ENCODE results near the gene MCHR2. TPM values are rescaled to one million over a fixed set of nuclear protein-coding genes. Genes with fewer than 3 reads are reported as not detected.
A peak's percentile ranks its signal among the peaks of the same experiment; 100 is the strongest.

The MCHR2 gene
- total RNA-seq, 2 experiments from 2014 or later: not detected

- Mint-ChIP-seq H3K36me3 (ENCODE audit: low read depth) (no peaks in the 10 kb centered on the region), H3K27me3 (ENCODE audit: low read depth) (no peaks in the 10 kb centered on the region), H3K4me1 (ENCODE audit: low read depth) (no peaks in the 10 kb centered on the region), H3K27ac (no peak overlapping the region), H3K4me3 (no peak overlapping the region), H3K9me3 (ENCODE audit: insufficient read depth) (no peaks in the 10 kb centered on the region)
- no peak for DNase-seq
- ATAC-seq: no peak
- ChIA-PET POLR2A (no interaction called here), CTCF (no interaction called here)
These were observed 14.1 kb downstream of the MCHR2 start for GRCh38 chr6:99979953-99980352.

- Mint-ChIP-seq H3K27ac (no peak overlapping the region), H3K27me3 (ENCODE audit: low read depth) (no peaks in the 10 kb centered on the region), H3K36me3 (ENCODE audit: low read depth) (no peaks in the 10 kb centered on the region), H3K4me3 (no peak overlapping the region), H3K4me1 (ENCODE audit: low read depth) (no peaks in the 10 kb centered on the region), H3K9me3 (ENCODE audit: insufficient read depth) (no peaks in the 10 kb centered on the region)
- ChIA-PET CTCF (no interaction called here), POLR2A (no interaction called here)
- DNase-seq (no peak), ATAC-seq (no peak)
These were observed 27.0 kb downstream of the MCHR2 start for GRCh38 chr6:99967052-99967451.

DNA sequence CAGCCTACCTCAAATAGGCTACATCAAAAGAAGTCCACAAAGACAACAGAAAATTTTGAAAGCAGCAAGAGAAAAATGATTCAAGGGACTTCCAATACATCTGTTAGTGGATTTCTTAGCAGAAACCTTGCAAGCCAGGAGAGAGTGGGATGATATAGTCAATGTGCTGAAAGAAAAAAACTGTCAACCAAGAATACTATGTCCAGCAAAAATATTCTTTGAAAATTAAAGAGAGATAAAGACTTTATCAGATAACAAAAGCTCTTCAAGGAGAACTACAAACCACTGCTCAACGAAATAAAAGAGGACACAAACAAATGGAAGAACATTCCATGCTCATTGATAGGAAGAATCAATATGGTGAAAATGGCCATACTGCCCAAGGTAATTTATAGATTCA is 34.0 kb downstream of the MCHR2 start:
- CTCF ChIA-PET: no interaction called here
- Mint-ChIP-seq H3K27ac (no peak overlapping the region), H3K9me3 (ENCODE audit: insufficient read depth) (peaks cover 13% of the 10 kb centered on the region), H3K4me3 (no peak overlapping the region), H3K36me3 (ENCODE audit: low read depth) (no peaks in the 10 kb centered on the region), H3K27me3 (ENCODE audit: low read depth) (no peaks in the 10 kb centered on the region), H3K4me1 (ENCODE audit: low read depth) (no peaks in the 10 kb centered on the region)
- ATAC-seq (no peak), DNase-seq (no peak)
- POLR2A ChIA-PET: no interaction called here

DNA sequence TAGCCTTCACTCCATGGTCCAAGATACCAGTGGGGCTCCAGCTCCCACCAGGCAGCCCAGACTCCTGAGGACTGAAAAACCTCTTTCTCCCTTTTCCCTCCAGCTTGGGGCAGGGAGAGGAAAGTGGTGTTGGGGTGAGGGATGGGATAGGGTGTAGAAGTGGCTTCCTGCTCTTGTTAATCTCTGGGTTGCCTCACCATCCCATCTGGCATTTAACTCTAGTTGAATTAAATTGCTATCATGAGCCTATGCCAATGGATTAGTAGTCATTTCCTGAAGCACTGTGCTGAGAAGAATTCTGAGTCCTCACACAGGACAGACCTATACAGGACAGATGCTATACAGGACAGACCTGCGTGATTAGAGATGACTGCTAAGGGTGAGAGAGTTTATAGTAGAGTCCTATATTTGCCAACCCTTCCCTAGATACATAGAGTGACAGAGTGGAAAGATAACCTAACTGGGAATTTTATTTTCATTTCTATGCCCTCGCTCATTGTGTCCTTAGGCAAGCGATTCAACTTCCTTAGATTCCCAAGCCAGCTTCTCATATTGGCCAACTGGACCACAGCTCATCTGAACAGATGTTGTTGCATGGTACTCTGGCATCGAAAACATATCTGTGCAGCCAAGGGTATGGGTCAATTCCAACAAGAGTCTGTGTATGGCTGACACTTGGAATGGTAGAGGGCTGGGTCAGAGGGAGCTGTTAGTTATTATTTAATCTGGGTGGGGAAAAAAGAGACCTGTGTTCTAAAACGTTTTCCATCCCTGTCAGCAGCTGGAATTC is 42.8 kb downstream of the MCHR2 start:
- ATAC-seq (no peak), DNase-seq (no peak)
- ChIA-PET POLR2A (no interaction called here), CTCF (no interaction called here)
- Mint-ChIP-seq H3K4me3 (no peak overlapping the region), H3K4me1 (ENCODE audit: low read depth) (no peaks in the 10 kb centered on the region), H3K9me3 (ENCODE audit: insufficient read depth) (no peaks in the 10 kb centered on the region), H3K36me3 (ENCODE audit: low read depth) (no peaks in the 10 kb centered on the region), H3K27ac (no peak overlapping the region), H3K27me3 (ENCODE audit: low read depth) (no peaks in the 10 kb centered on the region)

- no peaks in the 10 kb centered on the region for H3K36me3 Mint-ChIP-seq (ENCODE audit: low read depth)
- H3K4me1 Mint-ChIP-seq (ENCODE audit: low read depth): no peaks in the 10 kb centered on the region
- ATAC-seq (no peak), DNase-seq (no peak)
- no peak overlapping the region for H3K27ac Mint-ChIP-seq
- CTCF ChIA-PET: no interaction called here
- POLR2A ChIA-PET: no interaction called here
- H3K4me3 Mint-ChIP-seq: no peak overlapping the region
- H3K27me3 Mint-ChIP-seq (ENCODE audit: low read depth): no peaks in the 10 kb centered on the region
- no peaks in the 10 kb centered on the region for H3K9me3 Mint-ChIP-seq (ENCODE audit: insufficient read depth)
These were observed 48.0 kb downstream of the MCHR2 start for GRCh38 chr6:99946005-99946404.

- no peaks in the 10 kb centered on the region for H3K27me3 Mint-ChIP-seq (ENCODE audit: low read depth)
- ATAC-seq (no peak), DNase-seq (no peak)
- no peaks in the 10 kb centered on the region for H3K4me1 Mint-ChIP-seq (ENCODE audit: low read depth)
- ChIA-PET POLR2A (no interaction called here), CTCF (no interaction called here)
- H3K4me3 Mint-ChIP-seq: no peak overlapping the region
- H3K9me3 Mint-ChIP-seq (ENCODE audit: insufficient read depth): no peaks in the 10 kb centered on the region
- H3K36me3 Mint-ChIP-seq (ENCODE audit: low read depth): no peaks in the 10 kb centered on the region
- H3K27ac Mint-ChIP-seq: no peak overlapping the region
These were observed 50.2 kb downstream of the MCHR2 start for GRCh38 chr6:99943846-99944245.

- no peaks in the 10 kb centered on the region for H3K27me3 Mint-ChIP-seq (ENCODE audit: low read depth)
These were observed 53.4 kb downstream of the MCHR2 start for GRCh38 chr6:99940582-99940981.

DNA sequence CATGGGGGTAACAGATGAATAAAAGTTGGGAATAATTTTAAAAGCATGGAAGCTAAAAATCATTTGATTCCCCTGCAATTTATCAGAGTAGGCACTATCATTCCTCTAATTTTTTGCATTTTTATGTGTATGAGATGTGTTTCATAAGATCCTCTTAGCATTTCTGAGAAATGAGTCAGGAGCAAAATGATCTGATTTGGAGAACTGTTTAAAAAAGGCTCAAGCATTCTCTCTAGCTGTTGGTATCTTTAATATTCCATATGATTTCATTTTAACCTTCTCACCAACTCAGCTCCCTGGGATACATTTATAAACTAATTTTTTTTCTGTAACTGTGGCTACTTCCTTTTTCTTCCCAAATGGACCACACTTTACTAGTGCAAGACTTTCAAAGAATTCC is 60.9 kb downstream of the MCHR2 start:
- no peak for ATAC-seq

More at GRCh38 chr6:99940582-99940981, 53.4 kb downstream of the MCHR2 start:
- ChIA-PET CTCF (no interaction called here), POLR2A (no interaction called here)
- no peak for DNase-seq
- Mint-ChIP-seq H3K4me1 (ENCODE audit: low read depth) (no peaks in the 10 kb centered on the region), H3K27ac (no peak overlapping the region), H3K9me3 (ENCODE audit: insufficient read depth) (no peaks in the 10 kb centered on the region), H3K36me3 (ENCODE audit: low read depth) (no peaks in the 10 kb centered on the region), H3K4me3 (no peak overlapping the region)
- no peak for ATAC-seq

DNA sequence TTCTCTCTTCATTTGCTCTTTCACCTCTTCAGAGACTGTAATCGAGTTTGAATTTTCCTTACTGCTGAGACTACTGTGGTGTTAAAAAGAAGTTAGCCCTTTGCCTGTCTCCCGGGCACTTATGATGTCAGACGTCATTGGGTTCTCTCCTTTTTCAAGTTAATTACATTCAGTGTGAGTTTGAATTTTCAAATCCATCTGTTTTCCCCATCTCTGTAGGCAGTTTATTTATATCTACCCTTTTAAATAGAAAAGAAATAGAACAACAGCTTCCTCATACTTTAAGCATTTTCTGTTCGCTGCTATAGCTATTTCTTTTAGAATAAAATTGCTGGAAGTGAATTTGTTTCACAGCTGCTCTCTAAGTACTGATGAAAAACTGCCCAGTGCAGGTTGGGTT is 81.4 kb downstream of the MCHR2 start:
- Mint-ChIP-seq H3K36me3 (ENCODE audit: low read depth) (no peaks in the 10 kb centered on the region), H3K27ac (no peak overlapping the region), H3K27me3 (ENCODE audit: low read depth) (peaks cover 6% of the 10 kb centered on the region), H3K4me1 (ENCODE audit: low read depth) (no peaks in the 10 kb centered on the region), H3K9me3 (ENCODE audit: insufficient read depth) (no peaks in the 10 kb centered on the region), H3K4me3 (no peak overlapping the region)
- ChIA-PET CTCF (no interaction called here), POLR2A (no interaction called here)
- no peak for ATAC-seq
- DNase-seq: no peak

More for the DNA sequence above, 60.9 kb downstream of the MCHR2 start:
- CTCF ChIA-PET: no interaction called here
- POLR2A ChIA-PET: no interaction called here
- Mint-ChIP-seq H3K4me1 (ENCODE audit: low read depth) (no peaks in the 10 kb centered on the region), H3K36me3 (ENCODE audit: low read depth) (no peaks in the 10 kb centered on the region), H3K4me3 (no peak overlapping the region), H3K9me3 (ENCODE audit: insufficient read depth) (no peaks in the 10 kb centered on the region), H3K27me3 (ENCODE audit: low read depth) (no peaks in the 10 kb centered on the region), H3K27ac (no peak overlapping the region)
- DNase-seq: no peak

DNA sequence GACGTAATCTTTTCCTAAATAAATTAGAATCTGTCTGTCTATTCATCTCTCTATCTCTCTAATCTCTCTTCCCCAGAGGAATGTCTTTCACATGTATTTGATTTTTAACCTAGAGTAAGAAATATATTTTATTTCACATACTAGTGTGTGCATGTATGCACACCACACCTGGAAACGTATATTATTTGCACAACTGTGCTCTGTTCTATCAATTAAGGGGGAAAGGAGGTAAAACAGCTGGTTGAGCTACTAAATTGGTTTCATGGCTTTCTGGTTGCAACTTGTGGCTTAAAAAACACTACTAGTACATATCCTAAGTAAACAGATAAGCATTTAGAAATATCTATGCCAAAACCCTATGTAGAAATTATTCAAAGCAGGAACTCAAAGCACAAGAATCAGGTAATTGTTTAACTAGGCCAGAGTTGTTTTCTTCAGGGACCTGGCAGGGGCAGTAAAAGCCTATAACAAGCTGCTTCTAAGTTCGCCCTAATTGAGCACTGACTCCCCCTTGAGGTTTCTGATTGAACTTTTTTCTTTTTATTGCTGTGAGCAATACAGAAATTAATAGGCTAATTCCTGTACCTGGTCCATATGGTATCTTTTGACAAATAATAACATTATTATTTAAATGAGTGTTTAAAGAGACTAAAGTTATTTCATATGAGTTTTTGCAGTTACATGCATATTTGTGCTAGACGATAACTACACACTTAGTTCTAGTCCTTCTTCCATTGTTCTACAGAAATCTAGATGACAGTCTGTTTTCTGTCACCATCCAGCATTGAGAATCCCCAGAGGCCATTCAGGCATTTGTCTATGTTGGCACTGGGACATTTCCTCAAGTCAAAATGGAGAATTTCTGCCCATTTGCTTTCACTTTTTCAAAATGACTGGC is 88.6 kb downstream of the MCHR2 start:
- peak; percentile 55 for ATAC-seq
- Mint-ChIP-seq H3K27ac (no peak overlapping the region), H3K4me1 (ENCODE audit: low read depth) (no peaks in the 10 kb centered on the region), H3K36me3 (ENCODE audit: low read depth) (no peaks in the 10 kb centered on the region), H3K27me3 (ENCODE audit: low read depth) (peaks cover 6% of the 10 kb centered on the region), H3K9me3 (ENCODE audit: insufficient read depth) (no peaks in the 10 kb centered on the region), H3K4me3 (no peak overlapping the region)
- CTCF ChIA-PET: interaction anchor here (0.8 to 1.7 kb wide), 7 partner anchors 9 to 331 kb away, joined by 3 to 15 read pairs (median 3); no protein-coding TSS in a partner anchor
- no peak for DNase-seq
- POLR2A ChIA-PET: no interaction called here

DNA sequence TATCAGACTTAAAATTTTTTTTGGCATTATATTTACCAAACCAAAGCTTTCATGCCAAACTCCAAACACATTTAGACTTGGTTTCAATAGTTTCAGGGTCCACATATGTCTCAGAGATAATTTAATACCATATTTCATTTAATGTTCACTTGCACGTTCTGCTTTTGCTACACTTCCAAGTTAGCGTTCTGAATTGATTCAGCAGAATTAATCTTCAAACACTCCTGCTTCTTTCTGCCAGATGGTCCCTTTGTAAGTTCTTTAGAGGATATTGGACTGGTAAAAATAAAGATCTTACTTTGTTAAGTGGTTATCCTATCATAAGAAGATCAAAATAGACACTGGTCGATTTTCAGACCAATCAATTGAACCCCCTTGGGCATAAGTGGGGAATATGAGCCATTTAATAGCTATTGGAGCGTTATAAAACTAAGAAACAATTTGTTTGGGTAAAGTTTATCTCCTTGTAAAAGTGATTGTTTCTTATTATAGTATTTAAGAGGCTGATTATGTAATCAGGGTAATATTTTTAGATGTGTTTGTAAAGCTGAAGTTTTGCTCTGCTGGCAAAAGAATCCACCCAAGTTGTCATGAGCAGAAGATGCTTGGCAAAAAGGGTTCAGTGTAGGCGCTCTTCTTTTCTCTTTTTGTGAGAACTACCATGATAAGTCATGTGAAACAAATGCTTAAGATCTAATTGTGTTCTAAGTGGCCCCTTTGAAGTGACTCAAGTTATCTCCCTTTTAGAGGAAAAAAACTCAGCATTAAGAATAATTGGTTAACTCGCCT is 92.2 kb downstream of the MCHR2 start:
- Mint-ChIP-seq H3K27me3 (ENCODE audit: low read depth) (peaks cover 4% of the 10 kb centered on the region), H3K36me3 (ENCODE audit: low read depth) (no peaks in the 10 kb centered on the region), H3K9me3 (ENCODE audit: insufficient read depth) (no peaks in the 10 kb centered on the region), H3K4me3 (no peak overlapping the region), H3K4me1 (ENCODE audit: low read depth) (no peaks in the 10 kb centered on the region), H3K27ac (no peak overlapping the region)
- no peak for ATAC-seq
- DNase-seq: no peak
- ChIA-PET CTCF (no interaction called here), POLR2A (no interaction called here)

DNA sequence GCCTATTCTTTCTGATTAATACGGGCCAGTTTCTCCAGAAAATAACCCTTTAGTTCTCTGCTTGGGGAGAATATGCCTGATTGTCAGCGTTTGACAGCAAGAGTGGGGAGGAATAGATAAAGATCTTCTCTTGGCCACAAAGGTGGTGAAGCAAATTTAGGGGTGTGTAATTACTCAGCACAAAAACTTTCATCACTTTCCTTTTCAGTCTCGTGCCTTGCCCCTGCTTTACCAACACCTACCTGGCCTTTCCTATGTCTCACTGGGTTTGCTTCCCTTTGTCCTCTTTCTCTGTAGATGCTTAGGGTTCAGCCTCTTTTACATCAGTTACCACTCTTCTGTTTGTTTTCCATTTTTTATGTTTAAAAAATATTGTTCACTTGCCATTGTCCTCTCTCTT is 99.2 kb downstream of the MCHR2 start:
- Mint-ChIP-seq H3K4me3 (no peak overlapping the region), H3K27me3 (ENCODE audit: low read depth) (peaks cover 10% of the 10 kb centered on the region), H3K36me3 (ENCODE audit: low read depth) (no peaks in the 10 kb centered on the region), H3K4me1 (ENCODE audit: low read depth) (no peaks in the 10 kb centered on the region), H3K27ac (no peak overlapping the region), H3K9me3 (ENCODE audit: insufficient read depth) (no peaks in the 10 kb centered on the region)
- DNase-seq (no peak), ATAC-seq (no peak)
- POLR2A ChIA-PET: no interaction called here
- CTCF ChIA-PET: no interaction called here

All from activated CD8-positive, alpha-beta T cell treated with anti-CD3 and anti-CD28 coated beads, Interleukin-2, amount 10 ng/mL, durations not matched to agents 7 days and 5 days (primary cell).